Omental fat pad (tissue), 4 donors: ENCODE results near the gene SDK2. TPM values are rescaled to one million over a fixed set of nuclear protein-coding genes. Genes with fewer than 3 reads are reported as not detected.

Source experiments
- ATAC-seq: fragments of 150-250 bp; one replicate; pipeline ENCODE4 v1.9.1; 2016; ENCODE audit warnings: mild to moderate bottlenecking, moderate library complexity; ENCODE audit not compliant: low FRiP score
- DNase-seq: peaks from one replicate; pipeline ENCODE4 v3.0.0-alpha.2; 2019; ENCODE audit warnings: low spot score
- CTCF ChIP-seq, 3 donors: fragments of 450-650 bp; IDR thresholded peaks; one replicate each; pipeline ENCODE4 v1.5.1; 2016 to 2017; ENCODE audit warnings: antibody characterized with exemption in 3 of 3, mild to moderate bottlenecking in 3 of 3, moderate library complexity in 2 of 3
- total RNA-seq, 4 donors: library from RNA; depleted of rRNA; stranded (reverse); fragments of >200 nt; gene quantifications; one replicate each; pipeline ENCODE4 v1.1.0, GENCODE V29; 2016

Gene SDK2
- total RNA-seq, 4 donors from 2014 or later = 0.46 to 1.4 (median 0.64) TPM

DNA sequence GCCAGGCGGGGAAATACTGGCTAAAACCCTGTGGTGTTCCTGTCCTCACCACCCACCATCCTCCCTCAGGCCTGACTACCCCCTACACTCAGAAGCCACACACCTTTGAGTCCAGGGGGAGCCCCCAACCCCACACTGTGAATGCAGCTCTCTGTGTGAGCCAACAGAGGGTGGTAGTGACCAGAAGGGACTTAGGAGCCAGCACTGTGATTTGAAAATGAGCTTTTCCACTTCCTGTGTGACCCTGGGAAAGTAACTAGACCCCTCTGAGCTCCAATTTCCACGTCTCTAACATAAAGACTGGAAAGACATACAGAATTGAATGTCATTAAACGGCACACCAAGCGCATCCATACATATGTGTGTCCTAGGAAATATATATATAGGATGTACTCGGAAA, 58.7 kb downstream of the SDK2 start:
- no peak for TF ChIP-seq CTCF (IDR thresholded peaks at IDR 0.05)
- DNase-seq = no peak

GRCh38 chr17:73584987-73585386, 59.3 kb downstream of the SDK2 start:
- DNase-seq (no peak), ATAC-seq (no peak)
- no peak for TF ChIP-seq CTCF (IDR thresholded peaks at IDR 0.05)

More for the DNA sequence above, 58.7 kb downstream of the SDK2 start:
- ATAC-seq = no peak

DNA sequence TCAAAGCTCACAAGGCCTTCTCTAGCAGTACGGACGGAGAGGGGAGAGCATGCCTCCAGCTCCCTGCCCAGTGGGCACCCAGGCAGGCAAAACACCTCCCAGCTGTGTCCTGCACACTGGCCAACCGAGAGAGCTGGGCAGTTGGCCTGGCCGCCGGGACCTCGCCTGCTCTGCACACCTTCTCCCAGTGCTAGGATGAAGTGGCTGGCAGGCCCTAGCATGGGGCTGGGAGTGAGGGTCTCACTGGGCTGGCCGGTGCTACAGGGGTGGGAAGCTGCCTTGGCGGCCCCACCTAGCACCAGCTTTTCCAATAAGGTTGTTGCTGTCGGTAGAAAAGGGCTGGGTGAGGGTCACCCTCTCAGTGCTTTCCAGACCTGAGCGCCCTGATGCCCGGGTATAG, 60.2 kb downstream of the SDK2 start:
- DNase-seq (no peak), ATAC-seq (no peak)
- no peak for TF ChIP-seq CTCF (IDR thresholded peaks at IDR 0.05)

DNA sequence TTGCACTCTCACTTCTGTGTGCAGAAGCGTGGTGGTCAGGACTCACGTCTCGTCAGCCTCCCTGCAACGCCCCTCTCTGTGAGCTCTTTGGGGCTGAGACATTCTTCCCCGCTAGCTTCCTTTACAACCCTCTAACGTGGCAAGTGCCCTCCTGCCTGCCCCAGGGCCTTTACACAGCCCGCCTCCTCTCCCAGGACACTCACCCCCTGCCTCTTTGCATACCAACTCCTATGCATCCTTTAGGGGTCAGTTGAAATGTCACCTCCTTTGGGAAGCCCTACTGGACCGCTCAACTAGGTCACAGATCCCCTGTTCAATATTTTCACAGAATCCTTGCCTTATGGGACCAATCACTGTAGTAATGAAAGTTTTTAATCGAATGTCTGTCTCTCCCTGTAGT, 61.4 kb downstream of the SDK2 start:
- ATAC-seq (no peak), DNase-seq (no peak)
- TF ChIP-seq CTCF (IDR thresholded peaks at IDR 0.05) = no peak

GRCh38 chr17:73582359-73582758, 61.9 kb downstream of the SDK2 start:
- no peak for TF ChIP-seq CTCF (IDR thresholded peaks at IDR 0.05)
- ATAC-seq (no peak), DNase-seq (no peak)

DNA sequence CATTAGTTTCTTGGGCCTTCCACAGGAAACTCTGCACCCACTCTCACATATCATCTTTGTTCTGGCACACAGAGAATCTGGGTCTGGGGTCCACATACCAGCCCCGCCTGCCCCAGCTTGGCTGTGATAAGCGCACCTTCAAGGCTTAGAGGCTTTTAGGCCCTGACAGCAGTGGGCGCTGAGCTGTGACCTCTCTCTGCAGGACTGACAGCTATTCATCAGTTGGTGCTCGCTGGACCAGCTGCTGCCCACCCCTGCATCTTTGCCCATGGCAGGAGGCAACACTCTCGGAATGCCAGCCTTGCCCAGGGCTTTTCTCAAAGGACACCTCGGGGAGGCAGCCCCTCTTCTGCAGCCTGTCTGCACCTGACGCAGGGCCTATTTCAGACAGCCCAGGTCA, 62.9 kb downstream of the SDK2 start:
- DNase-seq = no peak
- no peak for TF ChIP-seq CTCF (IDR thresholded peaks at IDR 0.05)
- ATAC-seq = no peak

DNA sequence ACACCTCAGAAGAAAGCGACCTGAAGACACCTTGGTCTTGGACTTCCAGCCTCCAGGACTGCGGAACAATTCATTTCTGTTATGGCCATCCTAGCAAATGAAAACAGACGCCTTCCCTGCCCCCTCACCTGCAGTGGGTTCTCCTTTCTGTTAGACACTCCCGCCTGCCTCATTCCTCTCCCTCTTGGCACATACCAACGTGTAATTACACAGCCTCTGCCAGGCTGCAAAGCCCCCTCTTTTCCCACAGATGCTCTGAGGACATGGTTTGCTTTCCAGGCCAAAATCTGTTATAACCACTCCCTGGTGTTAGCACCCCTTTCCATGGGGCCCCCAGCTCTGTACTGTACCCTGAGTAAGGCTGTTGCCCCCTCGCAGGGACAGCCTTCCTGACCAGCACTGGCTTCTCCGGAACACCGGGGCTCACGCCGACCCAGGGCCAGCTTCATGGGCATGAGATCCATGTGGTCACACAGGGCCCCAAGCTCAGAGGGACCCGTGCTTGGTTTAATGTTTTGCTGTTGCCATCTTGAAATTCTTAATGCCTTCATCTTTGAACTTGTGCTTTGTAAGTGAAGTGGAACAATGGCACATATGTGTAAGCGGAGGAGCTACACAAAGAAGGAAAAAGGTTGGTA, 64.1 kb downstream of the SDK2 start:
- TF ChIP-seq CTCF (IDR thresholded peaks at IDR 0.05) = no peak
- no peak for DNase-seq
- no peak for ATAC-seq
